Lower leg skin (tissue), 4 donors: ENCODE measurements around the gene PISD. TPM values are rescaled to one million over a fixed set of nuclear protein-coding genes. Genes with fewer than 3 reads are reported as not detected.
"Not testable (repeated sequence)": the region's sequence is repeated elsewhere in the genome, so short reads cannot be mapped to it uniquely, and the experiment has no call there.

Source experiments
- DNase-seq, 2 donors: peaks; one replicate each; pipeline ENCODE4 v3.0.0-alpha.2; 2019; ENCODE audit warnings: low spot score in 2 of 2
- H3K4me3 ChIP-seq: fragments of 200-600 bp; sonication (generic); 2 replicates; pipeline ENCODE4 v1.5.1; 2017; ENCODE audit warnings: mild to moderate bottlenecking, low read depth; ENCODE audit not compliant: poor library complexity, severe bottlenecking
- POLR2A ChIP-seq, 2 donors: fragments of 450-650 bp; IDR thresholded peaks; one replicate each; pipeline ENCODE4 v1.6.1; 2016 to 2017; ENCODE audit warnings: antibody characterized with exemption in 2 of 2, mild to moderate bottlenecking in 1 of 2, moderate library complexity in 1 of 2
- WGBS, 2 donors: methylation state at CpG; one replicate each; pipeline ENCODE4 v1.1.5; 2018; 5-methylcytosine and 5-hydroxymethylcytosine counted together
- intact Hi-C: fragments of 100-400 bp; cut with DNase I; formaldehyde crosslinking; loops from one replicate; pipeline ENCODE4 v1.15.0; 2023; ENCODE audit warnings: low total_unique reads
- total RNA-seq, 4 donors: library from RNA; depleted of rRNA; stranded (reverse); fragments of >200 nt; gene quantifications; one replicate each; pipeline ENCODE4 v1.1.0, GENCODE V29; 2016
- TF ChIP-seq, protein P1 (sequence below), 3 donors: fragments of 450-650 bp; IDR thresholded peaks; one replicate each; pipeline ENCODE4 v1.5.1; 2016; ENCODE audit warnings: antibody characterized with exemption in 3 of 3, mild to moderate bottlenecking in 3 of 3, moderate library complexity in 2 of 3

Gene PISD
- total RNA-seq, 4 donors from 2014 or later = 32.0 to 62.5 (median 45.5) TPM

DNA sequence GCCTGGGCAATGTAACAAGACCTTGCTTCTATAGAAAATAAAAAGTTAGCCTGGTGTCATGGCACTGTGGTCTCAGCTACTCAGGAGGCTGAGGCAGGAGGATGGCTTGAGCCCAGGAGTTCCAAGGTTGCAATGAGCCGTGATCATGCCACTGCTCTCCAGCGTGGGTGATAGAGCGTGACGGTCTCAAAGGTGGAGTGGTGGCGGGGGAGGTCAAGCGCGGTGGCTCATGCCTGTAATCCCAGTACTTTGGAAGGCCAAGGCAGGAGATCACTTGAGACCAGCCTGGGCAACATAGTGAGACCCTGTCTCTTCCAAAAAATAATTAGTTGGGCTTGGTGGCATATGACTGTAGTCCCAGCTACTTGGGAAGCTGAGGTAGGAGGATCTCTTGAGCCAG, 16.7 kb upstream of the PISD start:
- intact Hi-C loops = loop anchor here (10.0 kb wide), 1 partner anchor 276 kb away; no protein-coding TSS in a partner anchor
- no peak for TF ChIP-seq POLR2A (IDR thresholded peaks at IDR 0.05)
- TF ChIP-seq, protein P1, sequence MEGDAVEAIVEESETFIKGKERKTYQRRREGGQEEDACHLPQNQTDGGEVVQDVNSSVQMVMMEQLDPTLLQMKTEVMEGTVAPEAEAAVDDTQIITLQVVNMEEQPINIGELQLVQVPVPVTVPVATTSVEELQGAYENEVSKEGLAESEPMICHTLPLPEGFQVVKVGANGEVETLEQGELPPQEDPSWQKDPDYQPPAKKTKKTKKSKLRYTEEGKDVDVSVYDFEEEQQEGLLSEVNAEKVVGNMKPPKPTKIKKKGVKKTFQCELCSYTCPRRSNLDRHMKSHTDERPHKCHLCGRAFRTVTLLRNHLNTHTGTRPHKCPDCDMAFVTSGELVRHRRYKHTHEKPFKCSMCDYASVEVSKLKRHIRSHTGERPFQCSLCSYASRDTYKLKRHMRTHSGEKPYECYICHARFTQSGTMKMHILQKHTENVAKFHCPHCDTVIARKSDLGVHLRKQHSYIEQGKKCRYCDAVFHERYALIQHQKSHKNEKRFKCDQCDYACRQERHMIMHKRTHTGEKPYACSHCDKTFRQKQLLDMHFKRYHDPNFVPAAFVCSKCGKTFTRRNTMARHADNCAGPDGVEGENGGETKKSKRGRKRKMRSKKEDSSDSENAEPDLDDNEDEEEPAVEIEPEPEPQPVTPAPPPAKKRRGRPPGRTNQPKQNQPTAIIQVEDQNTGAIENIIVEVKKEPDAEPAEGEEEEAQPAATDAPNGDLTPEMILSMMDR (IDR thresholded peaks at IDR 0.05) = no peak
- no peak for DNase-seq
- WGBS, 2 donors = 92 to 95% methylated on average over 7 of the region's 7 CpGs
- H3K4me3 ChIP-seq = no peak overlapping the region

GRCh38 chr22:31676700-31677099, 14.7 kb upstream of the PISD start:
- no peak for TF ChIP-seq POLR2A (IDR thresholded peaks at IDR 0.05)
- TF ChIP-seq, protein P1 (IDR thresholded peaks at IDR 0.05) = no peak
- peak; percentile 94 to 99 for DNase-seq
- intact Hi-C loops = loop anchor here (10.0 kb wide), 1 partner anchor 278 kb away; no protein-coding TSS in a partner anchor
- WGBS, 2 donors = 1 to 3% methylated on average over 24 to 25 of the region's 25 CpGs
- H3K4me3 ChIP-seq = peak overlapping the region; percentile 4

- intact Hi-C loops = loop anchor here (10.0 kb wide), 1 partner anchor 281 kb away; no protein-coding TSS in a partner anchor
- DNase-seq = not testable (repeated sequence)
Observed at GRCh38 chr22:31674219-31674618, 12.2 kb upstream of the PISD start.

GRCh38 chr22:31668849-31669248, 6.8 kb upstream of the PISD start:
- intact Hi-C loops = loop anchor here (10.0 kb wide), 1 partner anchor 806 kb away; the partner anchor contains the start of gene FBXO7
- WGBS, 2 donors = 82 to 92% methylated on average over 4 of the region's 4 CpGs
- not testable (repeated sequence) for H3K4me3 ChIP-seq, DNase-seq

More at GRCh38 chr22:31674219-31674618, 12.2 kb upstream of the PISD start:
- not testable (repeated sequence) for H3K4me3 ChIP-seq
- 78 to 86% methylated on average over 5 of the region's 5 CpGs for WGBS, 2 donors

GRCh38 chr22:31662668-31663037, 638 bp upstream of the PISD start:
- intact Hi-C loops = loop anchor here (10.0 kb wide), 1 partner anchor 812 kb away; the partner anchor contains the start of gene FBXO7
- no peak for DNase-seq
- 41 to 64% methylated on average over 8 of the region's 8 CpGs for WGBS, 2 donors
- no peak for TF ChIP-seq POLR2A (IDR thresholded peaks at IDR 0.05)
- TF ChIP-seq, protein P1 (IDR thresholded peaks at IDR 0.05) = no peak
- H3K4me3 ChIP-seq = no peak overlapping the region

DNA sequence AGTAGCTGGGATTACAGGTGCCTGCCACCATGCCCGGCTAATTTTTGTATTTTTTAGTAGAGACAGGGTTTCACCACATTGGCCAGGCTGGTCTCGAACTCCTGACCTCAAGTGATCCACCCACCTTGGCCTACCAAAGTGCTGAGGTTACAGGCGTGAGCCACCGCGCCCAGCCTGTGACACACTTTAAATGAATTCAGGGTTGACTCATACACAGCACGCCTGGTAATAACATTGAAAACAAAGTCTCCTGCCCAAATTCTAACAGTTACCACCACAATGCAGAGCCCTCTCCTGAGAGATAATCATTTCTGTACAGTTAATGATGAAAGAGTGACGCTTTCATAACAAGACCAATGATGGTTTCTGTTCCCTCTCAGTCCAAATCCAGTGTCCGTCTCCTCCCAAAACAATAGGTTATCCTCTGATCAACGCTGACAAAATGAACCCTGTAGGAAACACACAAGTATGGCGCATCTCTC, 1.1 kb downstream of the PISD start:
- not testable (repeated sequence) for DNase-seq, H3K4me3 ChIP-seq
- 46 to 49% methylated on average over 10 of the region's 10 CpGs for WGBS, 2 donors
- intact Hi-C loops = loop anchor here (10.0 kb wide), 1 partner anchor 814 kb away; the partner anchor contains the start of gene FBXO7

DNA sequence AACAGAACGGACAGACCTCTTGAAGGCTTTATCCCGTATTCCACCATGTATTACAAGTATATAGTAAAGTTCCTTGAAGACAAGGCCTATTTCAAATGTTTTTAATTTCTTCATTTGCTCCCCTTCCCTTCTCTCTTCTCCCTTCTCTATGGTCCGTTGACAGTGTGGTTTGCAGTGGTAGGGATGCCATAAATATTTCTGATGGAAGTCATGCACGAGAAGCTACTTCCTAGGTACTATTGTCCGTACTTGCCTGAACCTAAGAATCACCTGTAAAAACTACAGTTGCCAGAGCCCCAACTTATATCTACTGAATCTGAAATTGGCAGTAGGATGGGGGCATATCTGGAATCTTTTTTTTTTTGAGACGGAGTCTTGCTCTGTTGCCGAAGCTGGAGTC, 2.8 kb downstream of the PISD start:
- TF ChIP-seq POLR2A (IDR thresholded peaks at IDR 0.05) = no peak
- TF ChIP-seq, protein P1 (IDR thresholded peaks at IDR 0.05) = no peak

More for the DNA sequence above, 2.8 kb downstream of the PISD start:
- no peak overlapping the region for H3K4me3 ChIP-seq
- WGBS, 2 donors = 63 to 66% methylated on average over 7 of the region's 7 CpGs
- DNase-seq = no peak
- intact Hi-C loops = no loop called here
